ENCODE results near the gene GUCA2B.

- TF ChIP-seq CTCF (IDR thresholded peaks at IDR 0.05) = no peak
- no peak for TF ChIP-seq POLR2A (IDR thresholded peaks at IDR 0.05)
- no peak for TF ChIP-seq EP300 (IDR thresholded peaks at IDR 0.05)
Observed at GRCh38 chr1:42195841-42196240, 42.6 kb downstream of the GUCA2B start.

All from stomach (tissue), 4 donors.